ENCODE data around the gene KRTAP3-2.

KRTAP3-2 gene

GRCh38 chr17:41009936-41010335 lies 10.2 kb upstream of the KRTAP3-2 start:
- DNase-seq (ENCODE audit: low read depth): no peak
- no peak overlapping the region for H3K4me3 ChIP-seq (ENCODE audit: low read depth, low read length)
- no peak for TF ChIP-seq CTCF (IDR thresholded peaks at IDR 0.05; ENCODE audit: low read depth, low read length, missing control alignments)
- in situ Hi-C loops (cut with HindIII; ENCODE audit: low sequenced_read_pairs): no loop called here

- no peak for TF ChIP-seq CTCF (IDR thresholded peaks at IDR 0.05; ENCODE audit: low read depth, low read length, missing control alignments)
- in situ Hi-C loops (cut with HindIII; ENCODE audit: low sequenced_read_pairs): no loop called here
- H3K4me3 ChIP-seq (ENCODE audit: low read depth, low read length): no peak overlapping the region
- no peak for DNase-seq (ENCODE audit: low read depth)
Observed at GRCh38 chr17:41009301-41009760, 9.6 kb upstream of the KRTAP3-2 start.

GRCh38 chr17:41008811-41009210 lies 9.1 kb upstream of the KRTAP3-2 start, which contains the start of gene KRTAP3-1:
Gene KRTAP3-1 (minus strand): TSS chr17:41009128. CDS start chr17:41009074, 54 bp downstream.
- in situ Hi-C loops (cut with HindIII; ENCODE audit: low sequenced_read_pairs): no loop called here
- no peak within 1 kb of the TSS for H3K4me3 ChIP-seq (ENCODE audit: low read depth, low read length)
- no peak for TF ChIP-seq CTCF (IDR thresholded peaks at IDR 0.05; ENCODE audit: low read depth, low read length, missing control alignments)
- DNase-seq (ENCODE audit: low read depth): no peak

- no peak overlapping the region for H3K4me3 ChIP-seq (ENCODE audit: low read depth, low read length)
- no peak for DNase-seq (ENCODE audit: low read depth)
- in situ Hi-C loops (cut with HindIII; ENCODE audit: low sequenced_read_pairs): no loop called here
- TF ChIP-seq CTCF (IDR thresholded peaks at IDR 0.05; ENCODE audit: low read depth, low read length, missing control alignments): no peak
Observed at GRCh38 chr17:41004397-41004796, 4.7 kb upstream of the KRTAP3-2 start.

- no peak for TF ChIP-seq CTCF (IDR thresholded peaks at IDR 0.05; ENCODE audit: low read depth, low read length, missing control alignments)
- no peak overlapping the region for H3K4me3 ChIP-seq (ENCODE audit: low read depth, low read length)
- DNase-seq (ENCODE audit: low read depth): no peak
- in situ Hi-C loops (cut with HindIII; ENCODE audit: low sequenced_read_pairs): no loop called here
Observed at GRCh38 chr17:41003926-41004325, 4.2 kb upstream of the KRTAP3-2 start.

GRCh38 chr17:41002814-41003213 lies 3.1 kb upstream of the KRTAP3-2 start:
- H3K4me3 ChIP-seq (ENCODE audit: low read depth, low read length): no peak overlapping the region
- in situ Hi-C loops (cut with HindIII; ENCODE audit: low sequenced_read_pairs): no loop called here
- no peak for TF ChIP-seq CTCF (IDR thresholded peaks at IDR 0.05; ENCODE audit: low read depth, low read length, missing control alignments)
- no peak for DNase-seq (ENCODE audit: low read depth)

- in situ Hi-C loops (cut with HindIII; ENCODE audit: low sequenced_read_pairs): no loop called here
- H3K4me3 ChIP-seq (ENCODE audit: low read depth, low read length): no peak overlapping the region
- TF ChIP-seq CTCF (IDR thresholded peaks at IDR 0.05; ENCODE audit: low read depth, low read length, missing control alignments): no peak
Observed at GRCh38 chr17:41001795-41002194, 2.1 kb upstream of the KRTAP3-2 start.

More at GRCh38 chr17:41001795-41002194, 2.1 kb upstream of the KRTAP3-2 start:
- no peak for DNase-seq (ENCODE audit: low read depth)

All from astrocyte of the cerebellum (primary cell).